RWPE2 (cell line): ENCODE measurements around the gene CIITA.

Experiments
- ATAC-seq: fragments of 200-7000 bp; cut with Tn5 transposase; 3 replicates; pipeline ENCODE4 v1.9.1; 2021; ENCODE audit warnings: low read depth
- DNase-seq: peaks from one replicate; pipeline ENCODE4 v3.0.0-alpha.2; 2020; ENCODE audit warnings: low spot score
- H3K27ac ChIP-seq: fragments of 450-650 bp; 2 replicates; pipeline ENCODE4 v1.5.1; 2017; ENCODE audit warnings: mild to moderate bottlenecking; ENCODE audit not compliant: poor library complexity, severe bottlenecking
- H3K27me3 ChIP-seq: fragments of 250-450 bp; sonication (Bioruptor Pico); 2 replicates; pipeline ENCODE4 v1.5.1; 2021; ENCODE audit warnings: mild to moderate bottlenecking, moderate library complexity; ENCODE audit not compliant: insufficient read depth, poor library complexity, severe bottlenecking
- H3K36me3 ChIP-seq: fragments of 250-450 bp; sonication (Bioruptor Pico); 2 replicates; pipeline ENCODE4 v1.5.1; 2020; ENCODE audit warnings: low read depth, mild to moderate bottlenecking, moderate library complexity
- H3K4me1 ChIP-seq: fragments of 250-450 bp; sonication (Bioruptor Pico); 2 replicates; pipeline ENCODE4 v1.5.1; 2021; ENCODE audit warnings: mild to moderate bottlenecking, moderate library complexity; ENCODE audit not compliant: insufficient read depth, poor library complexity, severe bottlenecking
- H3K4me3 ChIP-seq: fragments of 250-450 bp; sonication (Bioruptor Pico); 2 replicates; pipeline ENCODE4 v1.5.1; 2021; ENCODE audit warnings: mild to moderate bottlenecking, moderate library complexity; ENCODE audit not compliant: severe bottlenecking
- H3K9me3 ChIP-seq: fragments of 250-450 bp; sonication (Bioruptor Pico); 2 replicates; pipeline ENCODE4 v1.5.1; 2021; ENCODE audit warnings: mild to moderate bottlenecking, moderate library complexity; ENCODE audit not compliant: severe bottlenecking
- CTCF ChIP-seq: fragments of 450-650 bp; IDR thresholded peaks from one replicate; pipeline ENCODE4 v1.5.1; 2017; ENCODE audit warnings: mild to moderate bottlenecking, moderate library complexity; ENCODE audit not compliant: poor library complexity, severe bottlenecking

The CIITA gene

GRCh38 chr16:10931134-10931533 is 54.1 kb downstream of the CIITA start:
- TF ChIP-seq CTCF = no peak
- H3K36me3 ChIP-seq = peaks cover 15% of the 10 kb centered on the region; the same call in 1 of the 2 replicates
- no peaks in the 10 kb centered on the region for H3K9me3 ChIP-seq
- no peak for DNase-seq
- H3K4me3 ChIP-seq = no peak overlapping the region
- ATAC-seq = no peak
- H3K4me1 ChIP-seq = no peaks in the 10 kb centered on the region
- no peaks in the 10 kb centered on the region for H3K27me3 ChIP-seq
- no peak overlapping the region for H3K27ac ChIP-seq

GRCh38 chr16:10931977-10932632 is 55.1 kb downstream of the CIITA start:
- ATAC-seq = no peak
- Histone ChIP-seq H3K27ac (no peak overlapping the region), H3K9me3 (no peaks in the 10 kb centered on the region), H3K4me1 (no peaks in the 10 kb centered on the region), H3K4me3 (no peak overlapping the region), H3K36me3 (peaks cover 13% of the 10 kb centered on the region; the same call in 1 of the 2 replicates), H3K27me3 (no peaks in the 10 kb centered on the region)
- DNase-seq = no peak
- TF ChIP-seq CTCF = no peak

- Histone ChIP-seq H3K9me3 (no peaks in the 10 kb centered on the region), H3K4me1 (no peaks in the 10 kb centered on the region), H3K36me3 (peaks cover 14% of the 10 kb centered on the region), H3K27me3 (no peaks in the 10 kb centered on the region), H3K4me3 (no peak overlapping the region), H3K27ac (no peak overlapping the region)
- no peak for TF ChIP-seq CTCF
- DNase-seq (no peak), ATAC-seq (no peak)
These were observed 56.1 kb downstream of the CIITA start for GRCh38 chr16:10932959-10933710.

GRCh38 chr16:10933865-10934264 is 56.9 kb downstream of the CIITA start:
- Histone ChIP-seq H3K9me3 (no peaks in the 10 kb centered on the region), H3K4me1 (no peaks in the 10 kb centered on the region), H3K27ac (no peak overlapping the region), H3K4me3 (no peak overlapping the region), H3K27me3 (no peaks in the 10 kb centered on the region), H3K36me3 (peaks cover 14% of the 10 kb centered on the region)
- ATAC-seq = no peak
- no peak for TF ChIP-seq CTCF
- DNase-seq = no peak
